ENCODE measurements around the gene MBP. TPM values are rescaled to one million over a fixed set of nuclear protein-coding genes. Genes with fewer than 3 reads are reported as not detected.

The MBP gene
- total RNA-seq, 4 donors from 2014 or later: 18.1 to 58.8 (median 30.6) TPM

- TF ChIP-seq CTCF (IDR thresholded peaks at IDR 0.05; ENCODE audit: low read depth): no peak
Observed at GRCh38 chr18:77046409-77046808, 86.2 kb downstream of the MBP start.

DNA sequence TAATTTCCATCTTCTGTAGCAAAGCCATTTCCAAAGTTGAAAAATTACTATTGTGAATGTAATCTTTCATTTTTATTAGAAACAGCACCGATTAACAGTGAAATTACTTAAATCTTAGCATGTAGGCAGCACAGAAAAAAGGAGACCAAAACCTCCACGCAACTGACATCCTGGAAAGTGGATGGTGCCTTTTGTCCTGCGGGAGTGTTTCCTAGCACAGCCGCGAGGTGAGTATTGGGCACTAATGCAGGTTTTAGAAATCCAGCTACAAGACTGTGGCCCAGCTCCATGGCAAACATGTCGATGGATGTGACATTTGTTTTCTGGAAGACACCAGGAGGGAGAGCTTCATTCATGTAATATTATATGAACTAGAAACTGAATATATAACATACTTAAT, 86.9 kb downstream of the MBP start:
- no peak for TF ChIP-seq CTCF (IDR thresholded peaks at IDR 0.05; ENCODE audit: low read depth)

DNA sequence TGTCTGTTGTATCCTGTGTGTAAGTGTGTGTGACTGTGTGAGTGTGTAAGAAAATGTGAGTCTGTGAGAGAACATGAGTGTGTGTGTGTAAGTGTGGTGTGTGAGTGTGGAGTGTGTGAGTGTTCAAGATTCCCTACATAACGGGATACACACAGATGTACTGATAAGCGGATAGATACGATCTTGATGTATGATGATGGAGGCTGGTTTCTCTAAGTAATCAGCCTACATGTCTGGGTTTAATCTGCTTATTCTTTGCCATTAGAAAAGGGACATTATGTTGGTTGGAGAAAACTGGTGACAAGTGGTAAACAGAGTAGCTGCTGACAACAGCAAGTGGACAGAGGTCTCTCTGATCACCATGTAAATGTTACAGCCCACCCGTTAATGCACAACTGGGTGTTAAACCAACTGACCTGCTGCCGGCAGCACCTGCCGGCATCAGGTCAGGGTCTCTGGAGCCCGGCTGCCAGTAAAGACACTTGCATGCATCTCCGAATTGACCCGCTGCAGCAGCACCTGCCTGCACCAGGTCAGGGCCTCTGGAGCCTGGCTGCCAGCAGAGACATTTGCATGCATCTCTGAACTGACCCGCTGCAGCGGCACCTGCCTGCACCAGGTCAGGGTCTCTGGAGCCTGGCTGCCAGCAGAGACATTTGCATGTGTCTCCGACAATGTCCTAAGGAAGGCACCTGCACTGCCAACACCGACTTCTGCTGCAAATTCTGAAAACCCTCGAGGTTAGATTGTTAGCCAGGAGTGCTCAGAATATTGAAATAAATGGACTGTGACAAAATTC, 87.5 kb downstream of the MBP start:
- TF ChIP-seq CTCF (IDR thresholded peaks at IDR 0.05; ENCODE audit: low read depth): no peak

DNA sequence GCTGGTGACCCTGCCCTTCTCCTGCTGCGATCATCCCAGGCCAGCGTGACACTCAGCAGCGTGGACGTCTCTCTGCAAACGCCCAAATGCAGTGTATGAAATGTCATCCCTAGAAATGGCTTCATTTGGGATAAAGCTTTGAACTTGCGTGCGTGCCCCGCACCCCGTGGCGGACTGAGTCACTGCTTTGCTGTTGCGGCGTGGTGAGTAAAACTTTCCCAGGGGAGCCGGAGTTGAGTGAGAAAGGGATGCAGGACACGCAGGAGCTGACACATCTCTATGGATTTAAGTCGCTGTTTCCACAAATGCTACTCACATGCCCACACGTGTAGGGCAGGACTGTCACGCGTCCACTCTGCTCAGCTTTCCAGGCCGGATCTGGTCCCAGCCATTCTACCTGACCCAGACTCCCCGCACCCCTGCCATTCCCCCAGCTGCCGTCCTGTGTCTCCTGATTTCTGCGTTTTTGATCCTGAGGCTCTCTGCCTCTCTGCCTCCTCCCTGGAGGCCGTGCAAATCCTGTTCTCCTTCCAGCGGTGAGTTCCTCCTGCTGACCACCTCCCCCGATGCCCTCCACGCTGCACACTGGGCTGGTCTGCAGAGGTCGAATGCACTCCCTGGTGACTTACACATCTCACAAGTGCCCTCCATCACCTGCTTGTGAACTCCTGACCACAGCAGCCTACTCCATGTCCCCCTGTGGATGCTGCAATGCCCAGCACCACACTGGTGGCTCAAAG, 88.9 kb downstream of the MBP start:
- no peak for TF ChIP-seq CTCF (IDR thresholded peaks at IDR 0.05; ENCODE audit: low read depth)

GRCh38 chr18:77042583-77042982, 90.0 kb downstream of the MBP start:
- no peak for TF ChIP-seq CTCF (IDR thresholded peaks at IDR 0.05; ENCODE audit: low read depth)

DNA sequence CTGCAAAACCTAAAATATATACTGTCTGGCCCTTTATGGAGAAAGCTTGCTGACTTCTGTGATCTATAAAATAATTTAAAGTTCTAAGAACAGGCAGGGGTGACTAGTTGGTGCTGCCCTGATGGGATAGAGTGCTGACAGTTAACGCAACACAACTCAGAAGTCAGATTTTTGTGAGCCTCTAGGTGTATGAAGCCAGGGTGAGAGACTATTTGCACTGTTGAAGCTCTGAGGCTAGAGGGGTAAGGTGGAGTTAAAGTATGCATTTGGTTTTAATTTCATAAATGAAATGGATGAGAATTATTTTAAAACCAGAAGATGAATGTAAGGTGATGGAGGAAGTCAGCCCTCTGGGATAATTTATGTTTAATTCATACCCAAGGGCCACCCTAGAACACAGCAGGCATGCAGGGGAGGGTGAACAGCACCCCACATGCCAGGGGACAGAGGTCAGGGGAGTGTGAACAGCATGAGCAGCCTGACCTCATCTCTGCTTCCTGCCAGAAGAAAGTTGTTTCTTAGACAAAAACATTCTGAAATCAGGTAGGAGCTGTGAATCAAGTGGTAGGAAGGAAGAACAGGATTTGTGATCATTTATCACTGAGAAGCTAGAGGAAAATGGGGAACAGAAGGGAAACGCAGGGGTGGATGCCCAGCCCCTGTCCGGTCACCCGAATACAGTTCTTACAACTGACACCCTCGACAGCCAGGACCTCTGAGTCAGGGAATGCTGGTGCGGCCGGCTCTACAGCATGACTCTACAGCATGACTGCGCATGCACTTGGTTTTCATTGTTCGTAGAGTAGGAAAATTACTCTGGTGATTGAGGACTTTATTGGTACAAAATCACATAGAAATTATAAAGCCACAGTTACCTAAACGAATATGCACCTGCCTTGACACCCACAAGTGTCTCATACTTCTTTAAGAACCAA, 93.1 kb downstream of the MBP start:
- no peak for TF ChIP-seq CTCF (IDR thresholded peaks at IDR 0.05; ENCODE audit: low read depth)
